RPMI7951 (cell line): Measurements from ENCODE around the gene PXDN. TPM values are rescaled to one million over a fixed set of nuclear protein-coding genes. Genes with fewer than 3 reads are reported as not detected.
"Not testable (repeated sequence)": the region's sequence is repeated elsewhere in the genome, so short reads cannot be mapped to it uniquely, and the experiment has no call there.

Experiments used
- DNase-seq: peaks from one replicate; pipeline ENCODE4 v3.0.0-alpha.2; 2012; ENCODE audit warnings: low read depth
- total RNA-seq: library from RNA; depleted of rRNA; stranded (reverse); fragments of >200 nt; shearing (Covaris generic); gene quantifications from 2 replicates; pipeline ENCODE4 v1.2.3, GENCODE V29; 2014

Gene PXDN
- total RNA-seq, 1 experiment from 2014 or later, result 272 TPM

- DNase-seq, result not testable (repeated sequence)
These were observed 38.0 kb downstream of the PXDN start for GRCh38 chr2:1706089-1706841.

- no peak for DNase-seq
These were observed 38.7 kb downstream of the PXDN start for GRCh38 chr2:1705557-1706076.

GRCh38 chr2:1704631-1705556, 39.4 kb downstream of the PXDN start:
- peak; percentile 85 for DNase-seq

- no peak for DNase-seq
These were observed 42.1 kb downstream of the PXDN start for GRCh38 chr2:1702186-1702565.

- DNase-seq, result no peak
These were observed 42.6 kb downstream of the PXDN start for GRCh38 chr2:1701556-1702185.

GRCh38 chr2:1701020-1701419, 43.3 kb downstream of the PXDN start:
- DNase-seq, result peak; percentile 64

GRCh38 chr2:1700427-1700826, 43.9 kb downstream of the PXDN start:
- not testable (repeated sequence) for DNase-seq

- DNase-seq, result no peak
These were observed 45.9 kb downstream of the PXDN start for GRCh38 chr2:1698188-1698945.

- no peak for DNase-seq
These were observed 46.7 kb downstream of the PXDN start for GRCh38 chr2:1697601-1698000.

- DNase-seq, result no peak
These were observed 47.8 kb downstream of the PXDN start for GRCh38 chr2:1696472-1696871.

GRCh38 chr2:1694371-1695271, 49.7 kb downstream of the PXDN start:
- DNase-seq, result no peak

GRCh38 chr2:1693723-1694122, 50.6 kb downstream of the PXDN start:
- DNase-seq, result no peak

GRCh38 chr2:1692342-1692741, 52.0 kb downstream of the PXDN start:
- DNase-seq, result no peak

- no peak for DNase-seq
These were observed 52.9 kb downstream of the PXDN start for GRCh38 chr2:1691366-1691765.

- no peak for DNase-seq
These were observed 54.1 kb downstream of the PXDN start for GRCh38 chr2:1690056-1690775.

- DNase-seq, result no peak
These were observed 55.5 kb downstream of the PXDN start for GRCh38 chr2:1688859-1689258.

GRCh38 chr2:1688161-1688560, 56.2 kb downstream of the PXDN start:
- no peak for DNase-seq

GRCh38 chr2:1687254-1687653, 57.1 kb downstream of the PXDN start:
- DNase-seq, result peak; percentile 46

GRCh38 chr2:1686784-1687105, 57.6 kb downstream of the PXDN start:
- peak; percentile 98 for DNase-seq
